Cerebellar nuclear complex (tissue), 1 donor: Measurements from ENCODE around the gene TNRC6C.

Source experiments
- DNase-seq, 2 experiments: peaks; one replicate each; lab custom pipeline; 2025; lab: John Stamatoyannopoulos, UW

TNRC6C gene

DNA sequence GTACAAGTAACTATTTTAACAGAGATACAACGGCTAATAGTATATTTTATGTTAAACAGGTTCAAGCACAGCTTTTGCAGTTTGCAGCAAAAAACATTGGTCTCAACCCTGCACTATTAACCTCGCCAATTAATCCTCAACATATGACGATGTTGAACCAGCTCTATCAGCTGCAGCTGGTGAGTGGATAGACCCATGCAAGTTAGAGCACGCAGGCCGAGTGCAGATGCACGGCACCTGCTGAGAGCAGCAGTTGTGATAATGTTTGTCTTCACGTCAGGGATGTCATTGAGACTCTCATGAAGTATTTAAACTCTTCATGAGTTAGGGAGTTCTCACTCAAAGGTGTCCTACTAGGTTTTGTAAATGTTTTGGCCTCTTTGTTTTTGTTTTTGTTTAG lies 124.5 kb downstream of the TNRC6C start:
- no peak for DNase-seq

- no peak for DNase-seq
Measured at GRCh38 chr17:78086740-78087139, 128.2 kb downstream of the TNRC6C start.

DNA sequence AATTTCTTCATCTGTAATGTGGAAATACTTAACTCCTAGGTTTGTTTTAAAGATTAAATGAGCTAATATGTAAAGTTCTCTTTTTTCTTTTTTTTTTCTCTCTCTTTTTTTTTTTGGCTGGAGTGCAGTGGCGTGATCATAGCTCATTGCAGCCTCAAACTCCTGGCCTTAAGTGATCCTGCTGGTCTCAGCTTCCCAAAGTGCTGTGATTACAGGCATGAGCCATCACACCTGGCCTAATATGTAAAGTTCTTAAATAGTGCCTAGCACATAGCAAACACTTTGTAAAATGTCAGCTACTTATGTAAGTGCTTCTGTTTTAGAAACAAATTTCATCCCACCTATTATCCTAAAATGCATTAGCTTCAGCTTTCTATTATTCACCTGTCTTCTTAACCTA lies 130.0 kb downstream of the TNRC6C start:
- DNase-seq, result no peak

DNA sequence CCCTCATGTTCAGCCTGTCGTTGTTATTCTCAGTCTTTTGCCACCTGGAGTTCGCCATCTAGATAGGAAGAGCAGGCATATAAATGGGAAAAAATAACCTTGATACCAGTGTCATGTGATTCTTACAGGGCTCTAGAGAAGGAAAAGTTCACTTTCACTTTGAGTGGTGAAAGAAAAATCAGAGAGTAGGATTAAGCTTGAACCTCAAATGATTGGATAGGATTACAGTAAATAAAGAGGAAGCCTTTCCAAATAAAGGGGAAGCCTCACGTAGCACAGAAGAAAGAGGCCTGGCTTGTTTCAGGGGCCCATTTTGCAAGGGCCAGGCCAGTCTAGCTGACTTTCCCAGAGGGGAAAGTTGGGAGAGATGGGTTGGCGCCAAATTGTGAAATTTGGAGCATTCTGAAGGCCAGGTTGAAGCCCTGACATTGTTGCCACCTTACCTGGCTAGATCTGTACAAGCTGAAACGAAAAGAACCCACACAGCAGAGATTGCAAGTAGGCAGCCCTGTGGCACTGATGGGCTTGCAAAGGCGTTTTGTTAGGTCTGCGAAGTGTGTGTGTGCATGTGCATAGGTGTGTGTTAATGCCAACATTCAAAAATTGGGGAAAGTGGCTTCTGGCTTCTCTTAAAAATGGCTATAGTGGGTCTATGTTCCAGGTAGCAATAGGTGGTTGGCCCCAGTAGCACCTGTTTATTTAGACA lies 131.2 kb downstream of the TNRC6C start:
- DNase-seq, result no peak

DNA sequence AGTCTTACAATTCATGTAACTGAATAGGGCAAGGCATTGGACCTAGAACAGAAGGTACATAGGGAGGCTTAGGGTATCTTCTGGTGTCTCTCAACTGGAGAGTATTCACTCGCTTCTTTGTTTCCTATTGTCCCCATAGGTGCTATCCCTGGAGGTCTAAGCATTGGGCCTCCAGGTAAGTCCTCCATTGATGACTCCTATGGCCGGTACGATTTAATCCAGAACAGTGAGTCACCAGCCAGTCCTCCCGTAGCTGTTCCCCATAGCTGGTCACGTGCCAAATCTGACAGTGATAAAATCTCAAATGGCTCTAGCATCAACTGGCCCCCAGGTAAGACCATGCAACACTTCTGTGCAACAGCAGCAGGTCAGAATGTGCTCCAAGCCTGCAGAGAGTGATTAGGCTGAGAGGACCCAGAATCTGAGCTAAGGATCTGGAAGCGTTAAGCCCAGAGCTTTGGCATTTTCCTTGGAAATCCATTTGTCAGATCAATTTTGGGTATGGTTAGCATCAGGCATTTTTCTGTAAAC lies 134.4 kb downstream of the TNRC6C start:
- no peak for DNase-seq

GRCh38 chr17:78095035-78095434 lies 136.5 kb downstream of the TNRC6C start:
- DNase-seq, result no peak

DNA sequence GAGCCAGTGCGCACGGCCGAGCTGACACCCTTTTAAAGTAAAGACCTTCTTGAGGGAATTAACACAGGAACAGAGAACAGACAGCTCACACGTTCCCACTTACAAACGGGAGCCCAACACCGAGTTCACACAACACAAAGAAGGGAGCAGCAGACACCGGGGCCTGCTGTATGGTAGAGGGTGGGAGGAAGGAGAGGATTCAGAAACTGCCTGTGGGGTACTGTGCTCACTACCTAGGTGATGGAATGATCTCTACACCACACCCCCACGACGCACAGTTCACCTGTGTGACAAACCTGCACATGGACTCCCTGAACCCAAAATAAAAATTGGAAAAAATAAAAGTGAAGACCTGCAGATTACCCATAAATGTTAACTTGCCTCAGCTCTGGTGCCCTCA lies 137.6 kb downstream of the TNRC6C start:
- DNase-seq, result no peak

DNA sequence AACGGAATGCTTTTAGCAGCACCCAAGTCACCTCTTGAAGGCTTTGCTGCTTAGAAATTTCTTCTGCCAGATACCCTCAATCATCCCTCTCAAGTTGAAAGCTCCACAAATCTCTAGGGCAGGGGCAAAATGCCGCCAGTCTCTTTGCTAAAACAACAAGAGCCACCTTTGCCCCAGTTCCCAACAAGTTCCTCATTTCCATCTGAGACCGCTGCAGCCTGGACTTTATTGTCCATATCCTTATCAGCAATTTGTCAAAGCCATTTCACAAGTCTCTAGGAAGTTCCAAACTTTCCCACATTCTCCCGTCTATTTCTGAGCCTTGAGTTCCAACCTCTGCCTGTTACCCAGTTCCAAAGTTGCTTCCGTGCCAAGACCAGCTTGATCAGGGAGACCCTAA lies 142.6 kb downstream of the TNRC6C start:
- DNase-seq, result no peak

- DNase-seq, result no peak
Measured at GRCh38 chr17:78101542-78101941, 143.0 kb downstream of the TNRC6C start.

DNA sequence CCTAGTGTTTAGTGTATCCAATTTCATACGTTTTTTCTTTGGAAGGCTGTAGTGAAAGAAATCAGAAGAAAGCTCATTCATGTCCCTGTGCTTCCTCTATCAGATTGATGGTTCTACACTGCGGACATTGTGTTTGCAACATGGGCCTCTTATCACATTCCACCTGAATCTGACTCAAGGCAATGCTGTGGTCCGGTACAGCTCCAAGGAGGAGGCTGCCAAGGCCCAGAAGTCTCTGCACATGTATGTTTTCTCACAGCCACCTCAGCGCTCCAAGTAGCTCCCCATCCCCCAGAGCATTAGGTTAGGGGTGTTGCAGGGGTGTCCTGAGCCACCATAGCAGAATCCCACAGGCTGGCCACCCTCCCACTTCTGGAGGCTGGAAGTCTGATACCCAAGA lies 144.8 kb downstream of the TNRC6C start:
- DNase-seq, result no peak

DNA sequence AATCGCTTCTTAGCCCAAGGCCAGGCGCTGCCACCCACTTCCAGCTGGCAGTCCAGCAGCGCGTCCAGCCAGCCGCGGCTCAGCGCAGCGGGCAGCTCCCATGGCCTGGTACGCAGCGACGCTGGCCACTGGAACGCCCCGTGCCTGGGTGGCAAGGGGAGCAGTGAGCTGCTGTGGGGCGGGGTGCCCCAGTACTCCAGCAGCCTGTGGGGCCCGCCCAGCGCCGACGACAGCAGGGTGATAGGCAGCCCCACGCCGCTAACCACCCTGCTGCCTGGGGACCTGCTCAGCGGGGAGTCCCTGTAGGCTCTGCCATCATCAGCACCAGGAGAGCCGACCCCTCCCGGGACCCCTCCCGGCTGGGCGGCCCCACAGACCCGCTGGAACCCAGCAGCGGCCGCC lies 146.0 kb downstream of the TNRC6C start:
- no peak for DNase-seq

DNA sequence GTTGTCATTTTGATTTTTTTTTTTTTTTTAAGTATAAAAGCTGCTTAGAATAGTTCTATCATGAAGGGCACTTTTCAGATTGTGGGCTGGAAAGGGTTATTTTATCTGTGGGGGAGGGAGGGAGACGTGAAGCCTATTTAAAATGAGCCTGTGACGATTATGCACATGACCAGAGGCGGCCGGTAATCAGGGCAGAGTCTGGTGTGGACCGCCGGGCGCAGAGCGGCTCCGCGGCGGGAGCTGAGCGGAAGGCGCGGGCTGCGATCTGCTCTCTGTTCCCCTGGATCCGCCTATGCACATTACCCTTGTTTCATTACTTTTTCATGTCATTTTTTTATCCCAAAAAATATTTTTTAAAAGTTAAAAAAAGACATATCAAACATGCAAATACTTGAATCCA lies 146.6 kb downstream of the TNRC6C start:
- DNase-seq, result no peak

DNA sequence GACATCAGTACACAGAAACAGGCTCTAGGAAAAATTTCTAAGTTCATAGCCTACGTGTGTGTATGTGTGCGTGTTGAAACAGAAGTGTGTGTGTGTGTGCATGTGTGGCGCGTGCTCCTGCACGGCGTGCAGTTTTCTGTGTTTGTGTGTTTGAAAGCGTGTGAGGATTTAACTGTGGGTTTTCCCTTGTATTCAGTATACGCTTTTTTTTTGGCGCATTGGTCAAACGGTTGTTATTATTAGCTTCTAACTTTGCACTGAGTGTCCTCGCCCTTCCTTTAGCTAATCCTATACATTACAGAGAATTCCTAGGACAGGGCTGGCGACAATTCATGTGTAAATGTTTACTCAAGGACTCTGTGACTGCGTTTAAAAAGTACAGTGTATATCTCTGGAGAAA lies 147.0 kb downstream of the TNRC6C start:
- DNase-seq, result no peak

DNA sequence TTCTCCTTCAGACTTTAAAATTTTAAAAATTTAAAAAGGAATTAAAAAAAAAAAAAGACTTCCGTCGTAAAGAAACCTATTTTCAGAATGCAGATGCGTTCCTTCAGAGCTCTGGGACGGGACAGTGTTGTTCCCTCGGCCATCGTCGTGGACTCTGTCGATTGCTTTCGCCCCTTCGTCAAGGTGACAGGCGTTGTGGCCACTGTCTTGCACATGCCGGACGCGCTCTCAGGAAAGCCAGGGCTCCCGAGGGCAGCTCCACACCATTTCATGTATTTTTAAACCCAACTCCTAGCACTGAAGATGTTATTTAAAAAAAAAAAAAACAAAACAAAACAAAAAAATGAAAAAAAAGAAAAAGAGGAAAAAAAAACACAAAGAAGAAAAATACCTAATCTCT lies 147.7 kb downstream of the TNRC6C start:
- no peak for DNase-seq

DNA sequence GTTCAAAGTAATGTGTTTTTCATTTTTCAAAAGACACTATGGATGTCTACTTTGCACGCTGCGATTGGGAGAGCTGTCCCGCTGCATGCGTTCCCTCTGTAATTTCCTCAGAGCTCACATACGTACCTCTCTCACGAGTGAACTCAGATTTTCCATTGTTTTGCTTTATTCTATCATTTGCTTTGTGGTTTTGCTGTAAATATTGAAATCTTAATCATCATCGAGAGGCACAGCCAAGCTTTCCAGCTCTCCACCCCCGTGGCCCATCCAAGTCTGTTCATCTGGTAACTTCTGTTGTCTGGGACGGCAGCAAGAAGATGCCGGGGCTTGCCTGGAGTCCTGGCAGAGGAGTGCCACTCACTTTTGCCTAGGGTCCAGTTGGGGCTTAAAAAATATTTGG lies 149.0 kb downstream of the TNRC6C start:
- no peak for DNase-seq

GRCh38 chr17:78107976-78108725 lies 149.6 kb downstream of the TNRC6C start:
- DNase-seq, result no peak

DNA sequence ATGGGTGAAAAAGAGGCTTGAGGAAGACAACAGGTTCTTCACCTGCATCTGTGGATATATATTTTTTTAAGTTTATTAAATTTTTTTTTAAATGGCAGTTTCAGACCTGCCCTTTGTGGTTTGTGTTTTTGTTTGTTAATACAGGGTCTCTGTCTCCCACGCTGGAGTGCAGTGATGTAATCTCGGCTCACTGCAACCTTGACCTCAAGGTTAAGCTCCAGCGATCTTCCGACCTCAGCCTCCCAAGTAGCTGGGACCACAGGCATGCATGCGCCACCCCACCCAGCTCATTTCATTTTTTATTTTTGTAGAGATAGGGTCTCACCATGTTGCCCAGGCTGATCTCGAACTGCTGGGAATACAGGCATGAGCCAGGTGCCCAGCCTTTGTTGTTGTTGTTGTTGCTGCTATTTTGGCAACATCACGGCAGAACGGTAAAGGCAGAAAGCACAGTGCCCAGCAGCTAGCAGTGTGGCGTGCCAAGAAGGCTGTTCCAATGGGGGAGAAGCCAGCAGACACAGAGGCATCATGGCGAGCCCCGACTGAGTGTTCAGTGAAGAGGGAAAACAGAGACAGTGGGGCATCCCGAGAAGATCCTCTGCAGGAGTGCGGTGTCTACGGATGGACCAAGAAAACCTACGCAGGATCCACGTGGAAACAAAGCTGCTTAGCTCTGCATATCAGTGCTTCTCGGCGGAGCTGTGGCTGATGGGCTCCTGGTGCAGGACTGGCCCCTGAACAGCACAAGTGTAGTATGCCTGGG lies 150.4 kb downstream of the TNRC6C start:
- peak; percentile 62 to 78 for DNase-seq

- no peak for DNase-seq
Measured at GRCh38 chr17:78109489-78109761, 150.9 kb downstream of the TNRC6C start.

GRCh38 chr17:78110363-78111015 lies 152.0 kb downstream of the TNRC6C start:
- no peak for DNase-seq

GRCh38 chr17:78111016-78111726 lies 152.7 kb downstream of the TNRC6C start:
- DNase-seq, result no peak

- DNase-seq, result no peak
Measured at GRCh38 chr17:78111727-78112517, 153.4 kb downstream of the TNRC6C start.
